Transverse colon (tissue), 4 donors: ENCODE data around the gene ACVR1. TPM values are rescaled to one million over a fixed set of nuclear protein-coding genes. Genes with fewer than 3 reads are reported as not detected.

Experiments used
- DNase-seq: peaks from one replicate; pipeline ENCODE4 v3.0.0-alpha.2; 2019
- H3K27ac ChIP-seq, 4 donors: fragments of 200-600 bp; sonication (generic); 2 replicates each; pipeline ENCODE4 v1.5.1; 2016 to 2018; ENCODE audit warnings: inconsistent platforms in 4 of 4
- H3K27me3 ChIP-seq: fragments of 200-600 bp; sonication (generic); 2 replicates; pipeline ENCODE4 v1.5.1; 2017; ENCODE audit warnings: inconsistent platforms
- H3K36me3 ChIP-seq, 4 donors: fragments of 200-600 bp; sonication (generic); 2 replicates each; pipeline ENCODE4 v1.5.1; 2017 to 2019; ENCODE audit warnings: inconsistent platforms in 4 of 4
- H3K4me1 ChIP-seq, 4 donors: fragments of 200-600 bp; sonication (generic); 2 replicates each; pipeline ENCODE4 v1.5.1; 2017 to 2020; ENCODE audit warnings: inconsistent platforms in 4 of 4
- H3K4me3 ChIP-seq, 4 donors: fragments of 200-600 bp; sonication (generic); 1 replicate in 1 of 4; 2 replicates in 3 of 4; pipeline versions ENCODE4 v1.5.1 to v1.6.1; 2017 to 2019; ENCODE audit warnings: inconsistent platforms in 4 of 4
- H3K9me3 ChIP-seq, 2 donors: fragments of 200-600 bp; sonication (generic); 2 replicates each; pipeline ENCODE4 v1.5.1; 2017 to 2019; ENCODE audit warnings: inconsistent platforms in 2 of 2
- CTCF ChIP-seq, 5 experiments: fragments of 200-600 bp in 3 of 5; fragments of 450-650 bp in 2 of 5; sonication (generic) in 3 of 5; IDR thresholded peaks; 1 replicate in 2 of 5; 2 replicates in 3 of 5; pipeline ENCODE4 v1.5.1; 2016 to 2017; ENCODE audit warnings: antibody characterized with exemption in 5 of 5, inconsistent platforms in 3 of 5, mild to moderate bottlenecking in 2 of 5, moderate library complexity in 1 of 5
- EP300 ChIP-seq: sonication (generic); formaldehyde crosslinking; IDR thresholded peaks from one replicate; pipeline ENCODE4 v1.6.1; 2017; ENCODE audit warnings: antibody characterized with exemption, low read depth
- POLR2A ChIP-seq: fragments of 450-650 bp; IDR thresholded peaks from one replicate; pipeline ENCODE4 v1.6.1; 2016; ENCODE audit warnings: antibody characterized with exemption, mild to moderate bottlenecking, moderate library complexity
- POLR2AphosphoS5 ChIP-seq, 3 donors: sonication (generic); formaldehyde crosslinking; IDR thresholded peaks; one replicate each; pipeline ENCODE4 v1.6.1; 2016; ENCODE audit warnings: antibody characterized with exemption in 3 of 3
- WGBS, 2 donors: methylation state at CpG; one replicate each; pipeline ENCODE4 v1.1.5; 2018; ENCODE audit warnings: low coverage in 1 of 2; 5-methylcytosine and 5-hydroxymethylcytosine counted together
- in situ Hi-C, 4 donors: fragments of 200-750 bp; cut with MboI; loops; one replicate each; pipeline versions ENCODE4 v1.15.0 to v1.15.1; 2017; ENCODE audit warnings: low sequenced_read_pairs in 3 of 4, low pct_ligation_motif_present in 1 of 4, low pct_unique_long_range_greater_than_20kb in 1 of 4
- intact Hi-C: fragments of 100-400 bp; cut with DNase I; formaldehyde crosslinking; loops from one replicate; pipeline ENCODE4 v1.15.1; 2023; ENCODE audit warnings: low total_unique reads
- total RNA-seq, 4 donors: library from RNA; depleted of rRNA; stranded (reverse); fragments of >200 nt; gene quantifications; one replicate each; pipeline ENCODE4 v1.1.0, GENCODE V29; 2016

Gene ACVR1
- total RNA-seq, 4 donors from 2014 or later: 4.5 to 16.5 (median 11.8) TPM

GRCh38 chr2:157783245-157783644 lies 92.9 kb downstream of the ACVR1 start:
- no peaks in the 10 kb centered on the region for H3K36me3 ChIP-seq
- no peak for DNase-seq
- H3K4me3 ChIP-seq: no peak overlapping the region
- in situ Hi-C loops: loop anchor here in 1 of 4 donors (10.0 kb wide), 1 partner anchor 92 kb away; the partner anchor contains the start of gene ACVR1
- TF ChIP-seq POLR2AphosphoS5 (IDR thresholded peaks at IDR 0.05) (no peak), EP300 (no peak), POLR2A (no peak), CTCF (IDR thresholded peaks at IDR 0.05) (no peak)
- H3K27me3 ChIP-seq: no peaks in the 10 kb centered on the region
- 0 to 28% methylated on average over 2 of the region's 2 CpGs for WGBS, 2 donors
- intact Hi-C loops: no loop called here
- peaks cover 11 to 50% (median 30%) of the 10 kb centered on the region in 4 donors for H3K4me1 ChIP-seq
- H3K9me3 ChIP-seq: no peaks in the 10 kb centered on the region
- H3K27ac ChIP-seq: peak overlapping the region; percentile 77 to 83 (median 80)

- no peak for DNase-seq
- intact Hi-C loops (no loop called here), in situ Hi-C loops (loop anchor here in 1 of 4 donors (10.0 kb wide), 1 partner anchor 93 kb away; the partner anchor contains the start of gene ACVR1)
- WGBS, 2 donors: 69 to 77% methylated on average over 4 of the region's 4 CpGs
- no peaks in the 10 kb centered on the region for H3K9me3 ChIP-seq
- H3K36me3 ChIP-seq: no peaks in the 10 kb centered on the region
- no peak overlapping the region for H3K4me3 ChIP-seq
- TF ChIP-seq POLR2AphosphoS5 (IDR thresholded peaks at IDR 0.05): no peak
- no peak for TF ChIP-seq POLR2A
- peak in 1 of 5 experiments; percentile 27 for TF ChIP-seq CTCF (IDR thresholded peaks at IDR 0.05)
- no peak overlapping the region for H3K27ac ChIP-seq
- no peaks in the 10 kb centered on the region for H3K27me3 ChIP-seq
- H3K4me1 ChIP-seq: peaks cover 8 to 46% (median 30%) of the 10 kb centered on the region in 4 donors
Observed at GRCh38 chr2:157782057-157782845, 93.9 kb downstream of the ACVR1 start.

- no peak overlapping the region for H3K27ac ChIP-seq
- 87 to 88% methylated on average over 4 to 9 of the region's 9 CpGs for WGBS, 2 donors
- in situ Hi-C loops (loop anchor here in 1 of 4 donors (10.0 kb wide), 1 partner anchor 95 kb away; the partner anchor contains the start of gene ACVR1), intact Hi-C loops (no loop called here)
- TF ChIP-seq POLR2A (no peak), CTCF (IDR thresholded peaks at IDR 0.05) (no peak), EP300 (no peak), POLR2AphosphoS5 (IDR thresholded peaks at IDR 0.05) (no peak)
- no peak for DNase-seq
- H3K36me3 ChIP-seq: no peaks in the 10 kb centered on the region
- no peaks in the 10 kb centered on the region for H3K9me3 ChIP-seq
- H3K27me3 ChIP-seq: no peaks in the 10 kb centered on the region
- no peak overlapping the region for H3K4me3 ChIP-seq
- H3K4me1 ChIP-seq: peaks cover 3 to 26% (median 19%) of the 10 kb centered on the region in 4 donors
Observed at GRCh38 chr2:157780211-157780610, 95.9 kb downstream of the ACVR1 start.

GRCh38 chr2:157779794-157780193 lies 96.3 kb downstream of the ACVR1 start:
- 36 to 68% methylated on average over 2 of the region's 2 CpGs for WGBS, 2 donors
- peaks cover 0 to 22% (median 15%) of the 10 kb centered on the region in 4 donors for H3K4me1 ChIP-seq
- no peak overlapping the region for H3K4me3 ChIP-seq
- in situ Hi-C loops (loop anchor here in 3 of 4 donors (5.0 to 10.0 kb wide), 3 partner anchors 95 to 228 kb away; partner anchors contain the start of gene ACVR1 (in 1 of the 3)), intact Hi-C loops (loop anchor here (5.0 kb wide), 1 partner anchor 233 kb away; no protein-coding TSS in a partner anchor)
- H3K9me3 ChIP-seq: no peaks in the 10 kb centered on the region
- DNase-seq: no peak
- H3K27ac ChIP-seq: no peak overlapping the region
- H3K36me3 ChIP-seq: no peaks in the 10 kb centered on the region
- H3K27me3 ChIP-seq: no peaks in the 10 kb centered on the region
- TF ChIP-seq POLR2AphosphoS5 (IDR thresholded peaks at IDR 0.05) (no peak), EP300 (no peak), CTCF (IDR thresholded peaks at IDR 0.05) (no peak), POLR2A (no peak)
